Hepatocyte (in vitro differentiated cells): ENCODE results near the gene CDC42EP5.

ENCODE experiments used
- CTCF ChIP-seq: fragments of 200-600 bp; sonication (generic); IDR thresholded peaks from 2 replicates; pipeline ENCODE4 v1.5.1; 2016; ENCODE audit warnings: antibody characterized with exemption, mild to moderate bottlenecking; ENCODE audit not compliant: poor library complexity
- EZH2 ChIP-seq: fragments of 200-600 bp; sonication (generic); IDR thresholded peaks from 2 replicates; pipeline ENCODE4 v1.6.1; 2016; ENCODE audit warnings: antibody characterized with exemption, mild to moderate bottlenecking, borderline replicate concordance

GRCh38 chr19:54436031-54436523 is 37.0 kb downstream of the CDC42EP5 start:
- no peak for TF ChIP-seq CTCF
- TF ChIP-seq EZH2 = no peak
